Kidney glomerular epithelial cell (primary cell): ENCODE results near the gene GRIPAP1.
A peak's percentile ranks its signal among the peaks of the same experiment; 100 is the strongest.

Experiments used
- DNase-seq: peaks from one replicate; lab custom pipeline; 2025; lab: John Stamatoyannopoulos, UW

Gene GRIPAP1, protein sequence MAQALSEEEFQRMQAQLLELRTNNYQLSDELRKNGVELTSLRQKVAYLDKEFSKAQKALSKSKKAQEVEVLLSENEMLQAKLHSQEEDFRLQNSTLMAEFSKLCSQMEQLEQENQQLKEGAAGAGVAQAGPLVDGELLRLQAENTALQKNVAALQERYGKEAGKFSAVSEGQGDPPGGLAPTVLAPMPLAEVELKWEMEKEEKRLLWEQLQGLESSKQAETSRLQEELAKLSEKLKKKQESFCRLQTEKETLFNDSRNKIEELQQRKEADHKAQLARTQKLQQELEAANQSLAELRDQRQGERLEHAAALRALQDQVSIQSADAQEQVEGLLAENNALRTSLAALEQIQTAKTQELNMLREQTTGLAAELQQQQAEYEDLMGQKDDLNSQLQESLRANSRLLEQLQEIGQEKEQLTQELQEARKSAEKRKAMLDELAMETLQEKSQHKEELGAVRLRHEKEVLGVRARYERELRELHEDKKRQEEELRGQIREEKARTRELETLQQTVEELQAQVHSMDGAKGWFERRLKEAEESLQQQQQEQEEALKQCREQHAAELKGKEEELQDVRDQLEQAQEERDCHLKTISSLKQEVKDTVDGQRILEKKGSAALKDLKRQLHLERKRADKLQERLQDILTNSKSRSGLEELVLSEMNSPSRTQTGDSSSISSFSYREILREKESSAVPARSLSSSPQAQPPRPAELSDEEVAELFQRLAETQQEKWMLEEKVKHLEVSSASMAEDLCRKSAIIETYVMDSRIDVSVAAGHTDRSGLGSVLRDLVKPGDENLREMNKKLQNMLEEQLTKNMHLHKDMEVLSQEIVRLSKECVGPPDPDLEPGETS

DNA sequence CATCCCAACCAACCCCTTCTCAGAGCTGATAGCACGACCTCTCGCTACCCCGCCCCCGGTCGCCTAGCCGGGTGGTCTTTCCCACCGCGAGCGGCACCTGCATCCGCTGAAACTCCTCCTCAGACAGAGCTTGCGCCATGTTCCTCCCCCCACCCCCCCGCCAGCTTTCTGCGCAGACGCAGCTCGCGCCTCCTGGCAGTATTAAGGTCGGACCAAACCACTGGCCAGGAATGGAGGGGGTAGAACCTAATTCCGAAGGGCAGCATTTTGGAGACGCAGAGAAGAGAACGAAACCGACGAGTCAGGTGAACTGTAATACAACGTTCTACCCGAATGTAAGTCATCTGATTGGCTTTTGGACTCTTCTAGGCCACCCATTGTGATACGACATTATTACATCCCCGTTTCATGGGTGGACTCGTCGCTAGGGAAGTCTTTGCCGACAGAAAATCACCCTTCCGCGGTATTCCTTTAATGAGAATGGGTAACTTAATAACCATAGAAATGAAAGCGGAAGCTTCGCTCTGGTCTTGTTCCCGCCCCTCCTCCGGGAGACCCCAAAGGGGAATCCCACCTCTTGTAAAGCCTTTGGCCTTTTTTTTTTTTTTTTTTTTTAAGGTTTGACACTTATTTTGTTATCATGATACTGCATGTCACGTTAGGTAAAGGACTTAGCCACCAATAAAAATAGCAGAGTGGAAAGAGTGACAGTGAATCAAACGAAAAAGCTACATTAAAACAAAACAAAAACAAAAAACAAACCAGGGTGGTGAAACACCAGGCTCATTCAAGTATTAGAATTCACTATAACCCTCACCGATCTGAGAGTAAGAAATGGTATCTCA lies at the start of gene GRIPAP1:
Gene GRIPAP1, minus strand, starts transcription at position 174 of the 845 bp plus-strand sequence. Its CDS starts 35 bp downstream, at position 139.
- peak; percentile 84 for DNase-seq

DNA sequence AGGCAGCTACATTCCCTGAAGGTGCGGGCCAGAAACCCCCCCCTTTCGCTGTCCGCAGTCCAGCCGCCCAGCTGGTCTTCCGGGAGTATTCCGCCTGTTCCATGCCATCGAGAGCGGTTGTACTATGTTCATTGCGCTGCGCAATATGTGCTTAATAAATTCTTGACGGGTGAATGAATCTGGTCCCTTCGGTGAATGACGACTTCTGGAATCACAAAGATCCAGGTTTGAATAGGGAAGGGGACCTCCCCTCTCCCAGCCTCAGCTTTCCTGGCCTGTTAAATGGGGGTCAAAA lies 41.9 kb upstream of the GRIPAP1 start:
- no peak for DNase-seq

DNA sequence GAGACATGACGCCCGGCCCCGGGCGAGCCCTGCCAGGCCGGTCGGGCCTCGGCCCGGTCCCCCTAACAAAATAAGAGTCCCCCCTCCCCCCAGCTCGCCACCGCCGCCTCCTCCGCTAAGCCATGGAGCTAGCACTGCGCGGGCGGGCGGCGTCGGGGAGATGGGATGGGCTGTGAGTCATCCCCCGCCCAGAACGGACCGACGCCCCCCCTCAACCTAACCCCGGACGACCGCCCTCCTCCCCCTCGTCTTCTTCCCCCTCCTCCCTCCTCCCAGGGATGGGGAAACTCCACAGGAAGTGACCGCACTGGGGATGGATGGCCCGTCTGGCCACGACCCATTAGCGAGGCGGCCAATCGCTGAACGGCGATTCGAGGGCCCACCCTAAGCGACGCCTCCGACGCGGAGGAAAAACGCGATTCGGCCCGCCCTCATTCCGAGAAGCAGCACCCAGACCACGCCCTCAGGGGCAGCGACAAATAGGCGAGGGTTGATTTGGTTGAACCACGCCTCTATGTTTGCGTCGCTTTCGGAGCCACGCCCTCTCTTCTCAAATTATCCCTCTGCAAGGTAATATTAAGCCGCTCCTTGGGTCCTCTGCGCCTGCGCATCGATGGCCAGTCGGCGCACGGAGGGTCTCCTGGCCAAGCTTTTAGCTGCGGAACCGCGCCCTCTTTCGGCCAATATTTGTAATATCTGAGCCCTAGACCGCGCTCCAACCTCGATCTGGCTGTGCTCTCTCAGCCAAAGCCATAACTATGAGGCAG lies 41.3 kb upstream of the GRIPAP1 start, which contains the start of gene TFE3:
Gene TFE3, minus strand, starts transcription at position 138 of the 767 bp plus-strand sequence. Its CDS starts 131 bp downstream, at position 7.
- peak; percentile 97 for DNase-seq

DNA sequence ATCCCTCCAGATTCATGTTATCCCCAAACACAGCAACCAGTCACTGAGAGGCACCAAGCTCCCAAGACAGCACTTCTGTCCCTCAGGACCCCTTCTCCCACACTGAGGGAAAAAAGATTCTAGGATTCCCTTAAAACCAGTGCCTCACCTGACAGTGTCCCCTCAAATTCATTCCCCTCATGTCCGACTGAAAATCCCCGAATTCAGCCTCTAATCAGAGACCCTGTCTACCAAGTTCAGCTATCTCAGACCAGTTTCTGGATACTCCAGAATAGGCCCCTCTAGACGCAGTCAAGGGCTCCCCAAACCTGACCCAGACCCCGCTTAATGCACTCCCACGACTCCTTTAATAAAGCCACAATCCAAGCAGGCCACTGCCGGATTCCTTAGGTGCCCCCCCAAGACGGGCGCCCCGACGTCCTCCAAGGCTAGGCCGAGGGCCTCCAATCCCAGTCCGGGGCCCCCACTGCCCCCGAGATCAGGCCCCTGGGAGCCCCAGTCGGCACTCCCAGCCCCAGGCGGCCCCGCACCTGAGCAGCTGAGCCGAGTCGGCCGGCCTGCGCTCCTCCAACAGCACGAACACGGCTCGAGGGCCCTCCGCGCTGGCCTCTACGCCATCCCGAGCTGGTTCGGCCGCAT lies 40.6 kb upstream of the GRIPAP1 start:
- DNase-seq, result no peak

DNA sequence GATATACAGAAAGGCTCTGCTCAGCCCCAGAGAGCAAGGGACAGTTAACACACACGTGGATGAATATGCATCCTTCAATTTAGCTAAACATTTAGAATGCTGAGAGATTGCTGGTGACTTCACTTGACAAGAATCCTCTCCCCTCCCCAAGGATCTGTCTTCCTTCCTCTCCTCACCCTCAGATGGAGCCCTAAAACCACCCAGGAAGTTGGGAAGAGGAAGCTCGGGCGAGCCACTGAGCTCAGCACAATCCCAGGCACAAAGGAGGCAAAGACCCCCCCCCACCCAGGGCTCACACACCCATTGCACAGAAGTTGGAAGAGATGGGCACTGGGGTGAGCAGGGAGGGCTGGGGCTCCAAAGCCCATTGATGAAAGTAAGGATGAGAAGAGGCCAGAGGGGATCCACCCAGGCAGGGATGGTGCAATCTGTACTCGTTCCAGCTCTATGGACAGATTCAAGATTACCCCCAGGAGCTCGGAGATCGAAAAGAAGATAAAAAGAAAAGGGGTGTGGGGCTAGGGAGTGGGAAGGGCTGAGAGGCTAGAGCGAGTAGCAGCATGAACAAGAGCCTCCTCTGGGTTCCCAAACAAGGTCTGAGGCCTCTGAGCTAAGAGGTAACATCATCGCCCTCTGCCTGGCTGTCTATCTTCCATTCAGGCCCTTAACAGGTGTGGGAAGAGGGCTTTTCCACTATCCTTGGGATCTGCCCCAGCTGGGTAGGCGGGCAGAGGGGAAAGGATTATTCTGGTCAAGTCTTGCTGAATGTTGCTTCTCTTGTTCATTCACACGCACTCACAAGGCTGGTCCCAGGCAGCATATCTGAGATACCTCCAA lies 39.9 kb upstream of the GRIPAP1 start:
- DNase-seq, result peak; percentile 35

GRCh38 chrX:49040376-49040955 lies 38.4 kb upstream of the GRIPAP1 start:
- DNase-seq, result peak; percentile 5

GRCh38 chrX:49039598-49040375 lies 37.7 kb upstream of the GRIPAP1 start:
- DNase-seq, result peak; percentile 83

GRCh38 chrX:49037883-49038475 lies 35.9 kb upstream of the GRIPAP1 start:
- no peak for DNase-seq

- DNase-seq, result no peak
Measured at GRCh38 chrX:49030283-49030682, 28.2 kb upstream of the GRIPAP1 start.

DNA sequence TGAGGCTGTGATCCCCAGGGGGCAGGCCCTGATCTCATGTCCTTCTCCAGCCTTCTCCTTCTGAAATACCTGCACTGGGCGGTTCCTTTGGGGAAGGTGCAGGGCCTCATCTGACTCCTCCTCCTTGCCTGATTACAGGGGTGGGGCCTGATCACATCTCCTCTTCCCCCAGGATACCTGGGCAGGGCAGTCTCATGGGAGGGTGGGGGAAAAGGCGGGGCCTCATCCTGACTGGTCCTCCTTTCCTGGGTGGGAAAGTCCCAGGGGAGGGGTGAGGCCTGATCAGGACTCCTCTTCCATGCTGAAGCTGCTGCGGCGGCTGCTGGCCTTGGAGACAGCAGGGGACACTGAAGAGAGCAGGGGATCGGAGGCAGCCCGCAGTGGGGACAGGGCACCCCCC lies 27.8 kb upstream of the GRIPAP1 start:
- DNase-seq, result no peak

DNA sequence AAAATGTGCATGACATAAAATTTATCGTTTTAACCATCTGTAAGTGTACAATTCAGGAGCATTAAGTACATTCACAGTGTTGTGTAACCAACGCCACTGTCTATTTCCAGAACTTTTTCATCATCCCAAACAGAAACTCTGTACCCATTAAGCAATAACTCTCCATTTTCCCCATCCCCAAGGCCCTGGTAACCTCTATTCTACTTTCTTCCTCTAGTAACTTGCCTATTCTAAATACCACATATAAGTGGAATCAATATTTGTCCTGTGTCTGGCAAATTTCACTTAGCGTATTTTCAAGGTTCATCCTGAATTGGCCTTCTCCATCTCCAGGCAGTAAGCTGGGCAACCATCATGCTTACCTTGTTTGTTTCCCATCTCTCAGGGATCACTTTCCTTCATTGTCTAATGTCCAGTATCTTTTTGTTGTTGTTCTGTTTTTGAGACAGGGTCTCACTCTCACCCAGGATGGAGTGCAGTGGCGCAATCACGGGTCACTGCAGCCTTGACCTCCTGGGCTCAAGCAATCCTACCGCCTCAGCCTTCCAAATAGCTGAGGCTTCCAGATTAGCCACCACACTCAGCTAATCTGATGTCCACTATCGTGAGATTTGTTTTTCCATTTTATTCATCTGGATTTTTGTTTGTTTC lies 17.7 kb upstream of the GRIPAP1 start:
- no peak for DNase-seq

DNA sequence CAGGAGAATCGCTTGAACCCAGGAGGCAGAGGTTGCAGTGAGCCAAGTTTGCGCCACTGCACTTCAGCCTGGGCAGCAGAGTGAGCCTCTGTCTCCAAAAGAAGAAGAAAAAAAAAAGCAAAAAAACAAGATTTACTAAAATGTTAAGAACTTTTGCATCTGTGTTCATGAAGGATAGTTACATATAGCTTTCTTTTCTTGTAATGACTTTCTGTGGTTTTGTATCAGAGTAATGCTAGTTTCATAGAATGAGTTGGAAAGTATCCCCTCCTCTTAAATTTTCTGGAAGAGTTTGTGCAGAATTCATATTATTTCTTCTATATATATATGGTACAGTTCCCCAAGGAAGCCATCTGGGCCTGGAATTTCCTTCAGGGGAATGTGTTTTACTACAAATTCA lies 17.0 kb upstream of the GRIPAP1 start:
- DNase-seq, result no peak

DNA sequence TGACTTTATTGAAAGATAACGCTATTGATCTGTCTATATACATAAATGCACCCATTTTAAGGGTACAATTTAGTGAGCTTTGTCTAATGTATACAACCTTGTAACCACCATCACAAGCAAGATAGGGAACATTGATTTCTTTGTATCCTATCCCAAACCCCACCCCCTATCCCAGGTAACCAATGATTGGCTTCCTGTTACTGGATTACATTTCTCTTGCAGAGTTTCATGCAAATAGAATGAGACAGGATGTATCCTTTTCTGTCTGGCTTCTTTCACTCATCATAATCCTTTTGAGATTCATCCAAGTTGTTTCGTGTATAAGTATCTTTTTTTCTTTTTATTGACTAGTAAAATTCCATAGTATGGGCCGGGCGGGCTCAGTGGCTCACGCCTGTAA lies 1.6 kb upstream of the GRIPAP1 start:
- DNase-seq, result no peak

GRCh38 chrX:49001521-49002090 lies 458 bp downstream of the GRIPAP1 start:
- no peak for DNase-seq

GRCh38 chrX:49000636-49001035 lies 1.4 kb downstream of the GRIPAP1 start:
- no peak for DNase-seq

DNA sequence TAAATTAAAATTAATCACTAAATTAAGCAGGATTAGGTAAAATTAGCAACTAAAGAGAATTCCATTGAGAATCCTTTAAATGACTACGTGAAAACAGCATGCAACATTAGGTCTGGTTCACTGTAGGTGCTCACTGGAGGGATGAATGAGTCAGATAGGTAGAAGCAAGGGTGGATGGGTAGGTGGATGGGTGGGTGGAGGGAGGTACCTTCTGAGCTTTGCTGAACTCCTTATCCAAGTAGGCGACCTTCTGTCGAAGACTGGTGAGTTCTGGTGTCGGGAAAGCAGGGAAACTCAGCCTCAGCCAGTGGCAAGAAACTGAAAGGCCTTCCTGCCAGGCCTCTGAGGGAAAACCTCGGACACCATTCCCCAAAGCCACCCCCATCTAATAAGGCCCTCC lies 3.0 kb downstream of the GRIPAP1 start:
- peak; percentile 0 for DNase-seq

DNA sequence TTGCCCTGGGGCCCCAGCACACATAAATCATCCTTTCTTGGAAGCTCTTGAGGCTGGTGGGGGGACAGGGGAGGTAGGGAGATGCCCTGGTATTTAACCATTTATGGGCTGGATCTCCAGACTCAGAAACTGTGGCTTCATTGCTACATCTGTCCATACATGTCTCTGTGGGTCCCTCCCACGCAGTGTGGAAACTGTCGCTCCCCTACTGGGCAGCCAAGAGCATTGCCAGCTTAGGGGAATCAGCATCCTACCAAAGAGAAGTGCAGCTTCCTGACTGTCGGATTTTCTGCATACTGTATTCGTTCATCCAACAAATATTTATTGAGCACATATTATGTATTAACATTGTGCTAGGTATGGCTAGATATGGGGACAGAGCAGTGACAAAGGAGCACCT lies 3.7 kb downstream of the GRIPAP1 start:
- no peak for DNase-seq

- no peak for DNase-seq
Measured at GRCh38 chrX:48997865-48998264, 4.2 kb downstream of the GRIPAP1 start.
